IMR-90 (cell line): ENCODE measurements around the gene DEK. TPM values are rescaled to one million over a fixed set of nuclear protein-coding genes. Genes with fewer than 3 reads are reported as not detected.
"Not testable (repeated sequence)": the region's sequence is repeated elsewhere in the genome, so short reads cannot be mapped to it uniquely, and the experiment has no call there.

Source experiments
- ATAC-seq: fragments of 200-7000 bp; cut with Tn5 transposase; 2 replicates; pipeline ENCODE4 v1.9.1; 2020; ENCODE audit warnings: low read depth, mild to moderate bottlenecking, moderate library complexity
- BruUV-seq: library from RNA; stranded (reverse); fragments of 400-500 nt; replicated peaks from 2 replicates; lab custom pipeline; 2021; lab: Mats Ljungman, UMichigan
- CTCF ChIA-PET: fragments of 300-600 bp; formaldehyde crosslinking; extraction: SDS; loops from one replicate; lab custom pipeline; 2021; ENCODE audit warnings: antibody characterized with exemption; lab: Yijun Ruan, JAX
- POLR2A ChIA-PET: fragments of 300-600 bp; sonication (Branson Sonifier 250); formaldehyde crosslinking; loops from one replicate; lab custom pipeline; 2022; ENCODE audit warnings: antibody characterized with exemption; ENCODE audit not compliant: unreplicated experiment; lab: Charles Lee
- DNase-seq: peaks from one replicate; pipeline ENCODE4 v3.0.0; 2013
- H2AFZ ChIP-seq: replicated peaks from 2 replicates; pipeline ENCODE3; 2013; ENCODE audit warnings: low read length, mild to moderate bottlenecking; ENCODE audit not compliant: poor library complexity
- H2AK5ac ChIP-seq: 2 replicates; pipeline ENCODE4 v1.6.1; 2013; ENCODE audit warnings: low read depth, low read length, inconsistent platforms
- H2AK9ac ChIP-seq: replicated peaks from 2 replicates; pipeline ENCODE3; 2013; ENCODE audit warnings: mild to moderate bottlenecking, low read depth, low read length, moderate library complexity; ENCODE audit not compliant: poor library complexity
- H2BK120ac ChIP-seq: 2 replicates; pipeline ENCODE4 v1.6.1; 2013; ENCODE audit warnings: low read depth, low read length, inconsistent platforms
- H2BK15ac ChIP-seq: 3 replicates; pipeline ENCODE4 v1.6.1; 2013; ENCODE audit warnings: low read depth, low read length, inconsistent platforms
- H2BK20ac ChIP-seq: 2 replicates; pipeline ENCODE4 v1.6.1; 2013; ENCODE audit warnings: low read depth, mild to moderate bottlenecking, inconsistent platforms, low read length, moderate library complexity
- H2BK5ac ChIP-seq: 2 replicates; pipeline ENCODE4 v1.6.1; 2013; ENCODE audit warnings: mild to moderate bottlenecking, low read depth, low read length, inconsistent platforms; ENCODE audit not compliant: poor library complexity, severe bottlenecking
- H3K14ac ChIP-seq: replicated peaks from 2 replicates; pipeline ENCODE4 v1.6.1; 2013; ENCODE audit warnings: low read depth, low read length, inconsistent platforms
- H3K18ac ChIP-seq: 2 replicates; pipeline ENCODE4 v1.6.1; 2013; ENCODE audit warnings: low read depth, low read length, control low read depth
- H3K23ac ChIP-seq: 2 replicates; pipeline ENCODE4 v1.6.1; 2013; ENCODE audit warnings: low read depth, low read length, inconsistent platforms
- H3K27ac ChIP-seq: 2 replicates; pipeline ENCODE4 v1.5.1; 2013; ENCODE audit warnings: mild to moderate bottlenecking, control low read depth, low read length; ENCODE audit not compliant: insufficient read depth
- H3K27me3 ChIP-seq: 2 replicates; pipeline ENCODE4 v1.6.1; 2013; ENCODE audit warnings: low read length; ENCODE audit not compliant: control insufficient read depth, insufficient read depth
- H3K36me3 ChIP-seq: 2 replicates; pipeline ENCODE4 v1.6.1; 2013; ENCODE audit warnings: low read length, mixed read lengths; ENCODE audit not compliant: control insufficient read depth, insufficient read depth
- H3K4ac ChIP-seq: 2 replicates; pipeline ENCODE4 v1.6.1; 2013; ENCODE audit warnings: low read depth, low read length, inconsistent platforms
- H3K4me1 ChIP-seq: 2 replicates; pipeline ENCODE4 v1.6.1; 2013; ENCODE audit warnings: low read length, mixed read lengths; ENCODE audit not compliant: control insufficient read depth, insufficient read depth
- H3K4me2 ChIP-seq: 2 replicates; pipeline ENCODE4 v1.6.1; 2013; ENCODE audit warnings: low read depth, mild to moderate bottlenecking, control low read depth, low read length, moderate library complexity
- H3K4me3 ChIP-seq: 2 replicates; pipeline ENCODE4 v1.5.1; 2013; ENCODE audit warnings: low read depth, mild to moderate bottlenecking, control low read depth, low read length, moderate library complexity; ENCODE audit not compliant: insufficient read depth
- H3K56ac ChIP-seq: 2 replicates; pipeline ENCODE4 v1.6.1; 2013; ENCODE audit warnings: low read length, inconsistent platforms; ENCODE audit not compliant: insufficient read depth; ENCODE audit errors: extremely low read depth
- H3K79me1 ChIP-seq, 2 experiments: 2 replicates each; pipeline ENCODE4 v1.6.1; 2013; ENCODE audit warnings: low read length in 2 of 2, inconsistent platforms in 1 of 2, low read depth in 1 of 2
- H3K9ac ChIP-seq: 2 replicates; pipeline ENCODE4 v1.6.1; 2013; ENCODE audit warnings: low read depth, low read length, control low read depth
- H3K9me1 ChIP-seq: 2 replicates; pipeline ENCODE4 v1.6.1; 2013; ENCODE audit warnings: low read length, inconsistent platforms; ENCODE audit not compliant: insufficient read depth
- H3K9me3 ChIP-seq: 2 replicates; pipeline ENCODE4 v1.6.1; 2013; ENCODE audit warnings: low read length; ENCODE audit not compliant: control insufficient read depth, insufficient read depth
- H4K20me1 ChIP-seq: 2 replicates; pipeline ENCODE4 v1.6.1; 2013; ENCODE audit warnings: low read length, inconsistent platforms; ENCODE audit not compliant: insufficient read depth
- H4K5ac ChIP-seq: 2 replicates; pipeline ENCODE4 v1.6.1; 2013; ENCODE audit warnings: mild to moderate bottlenecking, low read depth, low read length, control low read depth
- H4K8ac ChIP-seq, 2 experiments: 2 replicates each; pipeline ENCODE4 v1.6.1; 2013; ENCODE audit warnings: low read depth in 2 of 2, low read length in 2 of 2, control low read depth in 1 of 2, inconsistent platforms in 1 of 2
- H4K91ac ChIP-seq: 2 replicates; pipeline ENCODE4 v1.6.1; 2013; ENCODE audit warnings: low read depth, low read length, inconsistent platforms; ENCODE audit not compliant: insufficient read depth
- WGBS, 2 experiments: methylation state at CpG; one replicate each; pipeline versions ENCODE4 v1.1.5 to v1.1.7; 2013; ENCODE audit warnings: missing lambda C conversion rate in 2 of 2; ENCODE audit not compliant: insufficient read length in 1 of 2; ENCODE audit errors: extremely low coverage in 2 of 2; 5-methylcytosine and 5-hydroxymethylcytosine counted together
- dilution Hi-C: fragments of 300-500 bp; cut with HindIII; formaldehyde crosslinking; loops from one replicate; pipeline ENCODE4 v1.14.3; 2018; ENCODE audit warnings: low sequenced_read_pairs; ENCODE audit not compliant: unreplicated experiment
- in situ Hi-C: fragments of 300-500 bp; cut with MboI; formaldehyde crosslinking; loops from 3 replicates; pipeline ENCODE4 v1.14.3; 2019; ENCODE audit warnings: low sequenced_read_pairs, inconsistent platforms, mixed read lengths
- intact Hi-C: fragments of 100-400 bp; cut with micrococcal nuclease; formaldehyde crosslinking; loops from 2 replicates; pipeline ENCODE4 v1.10.0; 2022
- microRNA-seq, 2 experiments: library from miRNA; stranded (forward) in 1 of 2; unstranded in 1 of 2; fragments of 10-50 nt in 1 of 2; fragments of <30 nt in 1 of 2; gene quantifications in 1 of 2; microRNA quantifications in 1 of 2; one replicate each; pipeline versions ENCODE3 to v1.1.0; 2013 to 2020; ENCODE audit not compliant: insufficient read depth in 1 of 2, insufficient read length in 1 of 2, unreplicated experiment in 1 of 2
- polyA plus RNA-seq, 3 experiments: library from polyadenylated mRNA; depleted of rRNA; stranded (reverse); fragments of >200 nt; gene quantifications; 2 replicates each; pipeline ENCODE4 v1.2.3, GENCODE V29; 2012; ENCODE audit warnings: low replicate concordance in 1 of 3
- small RNA-seq, 5 experiments: library from RNA; depleted of rRNA; stranded (forward); fragments of <200 nt; gene quantifications; one replicate each; pipeline ENCODE3, GENCODE V24; 2012
- total RNA-seq: library from RNA; depleted of rRNA; stranded (reverse); fragments of >200 nt; gene quantifications from 2 replicates; pipeline ENCODE4 v1.2.3, GENCODE V29; 2012; rRNA removed

The DEK gene
- total and polyA plus RNA-seq, 2 of the 4 experiments (the other 2 are of a cell fraction) = 33.5 to 37.1 TPM

DNA sequence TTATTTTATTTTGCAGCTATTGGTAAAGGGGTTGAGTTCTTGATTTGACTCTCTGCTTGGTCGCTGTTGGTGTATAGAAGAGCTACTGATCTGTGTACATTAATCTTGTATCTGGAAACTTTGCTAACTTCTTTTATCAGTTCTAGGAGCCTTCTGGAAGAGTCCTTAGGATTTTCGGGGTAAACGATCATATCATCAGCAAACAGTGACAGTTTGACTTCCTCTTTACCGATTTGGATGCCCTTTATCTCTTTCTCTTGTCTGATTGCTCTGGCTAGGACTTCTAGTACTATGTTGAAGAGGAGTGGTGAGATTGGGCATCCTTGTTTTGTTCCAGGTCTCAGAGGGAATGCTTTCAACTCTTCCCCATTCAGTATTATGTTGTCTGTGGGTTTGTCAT is 88.1 kb downstream of the DEK start:
- H2BK20ac ChIP-seq, H3K14ac ChIP-seq, H3K18ac ChIP-seq, BruUV-seq, H3K79me1 ChIP-seq, CTCF ChIA-PET, H3K56ac ChIP-seq, dilution Hi-C loops, H4K20me1 ChIP-seq, H3K23ac ChIP-seq, H2AK5ac ChIP-seq, H4K91ac ChIP-seq, POLR2A ChIA-PET, ATAC-seq, H2AK9ac ChIP-seq, intact Hi-C loops, H3K4me1 ChIP-seq, DNase-seq, H4K8ac ChIP-seq, H3K36me3 ChIP-seq, H3K9ac ChIP-seq, H2BK15ac ChIP-seq, H3K27ac ChIP-seq, H3K4me2 ChIP-seq, H3K4me3 ChIP-seq, H3K4ac ChIP-seq, H4K5ac ChIP-seq, in situ Hi-C loops, H3K9me3 ChIP-seq, H2BK5ac ChIP-seq, H3K9me1 ChIP-seq, H2BK120ac ChIP-seq, H3K27me3 ChIP-seq, H2AFZ ChIP-seq: not testable (repeated sequence)
- WGBS, 2 experiments = 95% methylated on average over 2 of the region's 4 CpGs; no CpG with 5 or more reads in 1 of the 2 experiments

Small RNA genes within 50 kb of the gene (microRNA-seq; reads per million reads assigned to microRNA genes)
- gene AL138825.1 (ENCODE audit: insufficient read depth, insufficient read length) (not detected), gene RF00019 (ENCODE audit: insufficient read depth, insufficient read length) (not detected), gene RNU6-263P (ENCODE audit: insufficient read depth, insufficient read length) (not detected)

Small RNA genes within 50 kb of the gene (small RNA-seq; reads per million reads assigned to genes)
- gene AL138825.1 (0 reads per million in 5 experiments), gene RF00019 (0 reads per million in 5 experiments), gene RNU6-263P (0 to 4.8 (median 0.15) reads per million in 5 experiments)

Other genes starting within 250 kb of the DEK start
- gene NHLRC1, start 141.9 kb downstream of the DEK start, total RNA-seq = 0.83 and 1.1 TPM in 2 replicates
- 1.0 and 1.1 TPM in 2 replicates for gene NHLRC1, start 141.9 kb downstream of the DEK start, polyA plus RNA-seq (2012; rRNA removed)
- 10.8 and 22.2 TPM in 2 replicates for gene TPMT, start 109.5 kb downstream of the DEK start, total RNA-seq
- 11.3 and 14.1 TPM in 2 replicates for gene TPMT, start 109.5 kb downstream of the DEK start, polyA plus RNA-seq (2012; rRNA removed)
- 16.7 and 16.9 TPM in 2 replicates for gene KDM1B, start 109.1 kb downstream of the DEK start, total RNA-seq
- gene KDM1B, start 109.1 kb downstream of the DEK start, polyA plus RNA-seq (2012; rRNA removed) = 9.8 and 13.2 TPM in 2 replicates
- 2.7 and 2.8 TPM in 2 replicates for gene RNF144B, start 122.8 kb upstream of the DEK start, total RNA-seq
- gene RNF144B, start 122.8 kb upstream of the DEK start, polyA plus RNA-seq (2012; rRNA removed) = 0.42 and 0.44 TPM in 2 replicates